Measurements from ENCODE around the gene TRIM10.

DNA sequence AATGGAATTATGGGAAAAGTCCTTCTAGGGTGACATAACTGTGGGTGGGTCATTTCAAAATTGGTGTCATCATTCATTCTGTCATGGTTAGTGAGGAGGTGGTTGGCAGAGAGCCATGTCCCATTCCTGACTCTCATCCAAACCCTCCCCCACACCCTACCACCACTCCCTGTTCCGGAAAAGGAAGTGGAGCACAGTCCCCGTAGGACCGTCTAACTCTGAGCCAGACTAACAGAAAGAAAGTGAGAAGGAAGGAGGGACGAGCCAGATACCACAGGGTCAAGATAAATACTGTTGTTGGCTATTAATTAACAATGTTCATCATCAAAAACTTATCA lies 4.8 kb downstream of the TRIM10 start:
- TF ChIP-seq EZH2phosphoT487 (IDR thresholded peaks at IDR 0.05; ENCODE audit: insufficient read depth, low read depth) (no peak), EZH2 (IDR thresholded peaks at IDR 0.05; ENCODE audit: insufficient read depth, poor library complexity, severe bottlenecking) (no peak)
